Activated T-cell treated with anti-CD3 and anti-CD28 coated beads, Interleukin-2, amount 50 U/mL, for 4 hours (primary cell): ENCODE measurements around the gene TOPBP1. TPM values are rescaled to one million over a fixed set of nuclear protein-coding genes. Genes with fewer than 3 reads are reported as not detected.

Experiments used
- ATAC-seq, 2 donors: fragments of 200-7000 bp; cut with Tn5 transposase; one replicate each; pipeline ENCODE4 v1.10.0; 2021
- DNase-seq: peaks from one replicate; pipeline ENCODE4 v3.0.0-alpha.2; 2020
- H3K27me3 Mint-ChIP-seq: one replicate; pipeline ENCODE4 v1.8.0; 2021; ENCODE audit warnings: low read depth, mixed read lengths
- H3K36me3 Mint-ChIP-seq: one replicate; pipeline ENCODE4 v1.8.0; 2022; ENCODE audit warnings: mixed read lengths; ENCODE audit not compliant: insufficient read depth
- H3K4me1 Mint-ChIP-seq: one replicate; pipeline ENCODE4 v1.8.0; 2021; ENCODE audit warnings: low read depth, mixed read lengths
- H3K4me3 Mint-ChIP-seq: one replicate; pipeline ENCODE4 v1.8.0; 2021; ENCODE audit warnings: mild to moderate bottlenecking, moderate library complexity, mixed read lengths
- H3K9me3 Mint-ChIP-seq: one replicate; pipeline ENCODE4 v1.8.0; 2021; ENCODE audit warnings: mixed read lengths
- total RNA-seq, 3 donors: library from RNA; stranded (reverse); gene quantifications; one replicate each; pipeline ENCODE4 v1.2.1, GENCODE V29; 2021

The TOPBP1 gene
- total RNA-seq, 3 donors from 2014 or later, result 61.0 to 65.9 (median 61.5) TPM

DNA sequence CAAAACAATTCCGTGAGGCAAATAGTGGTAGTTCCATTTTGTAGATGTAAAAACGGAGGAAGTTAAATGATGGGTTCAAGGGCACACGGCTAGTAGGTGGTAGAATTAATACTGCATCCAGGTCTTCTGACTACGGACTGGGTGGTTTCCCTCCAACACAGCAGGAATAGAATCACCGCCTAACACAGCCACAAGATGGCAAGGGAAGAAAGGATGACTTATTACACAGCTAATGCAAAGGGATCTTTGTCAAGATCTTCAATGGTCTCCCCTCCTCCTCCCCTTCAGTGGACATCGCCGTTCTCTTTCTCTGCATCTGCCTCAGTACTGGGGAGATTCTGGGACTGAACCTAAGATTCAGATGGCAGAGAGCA is 524 bp upstream of the TOPBP1 start:
- Mint-ChIP-seq H3K9me3 (no peaks in the 10 kb centered on the region), H3K36me3 (peaks cover 23% of the 10 kb centered on the region), H3K4me3 (peak overlapping the region; percentile 95), H3K4me1 (peaks cover 37% of the 10 kb centered on the region), H3K27me3 (no peaks in the 10 kb centered on the region)
- peak; percentile 49 to 54 for ATAC-seq
- no peak for DNase-seq

- DNase-seq (no peak), ATAC-seq (no peak)
- Mint-ChIP-seq H3K9me3 (no peaks in the 10 kb centered on the region), H3K4me3 (peak overlapping the region; percentile 95), H3K4me1 (peaks cover 37% of the 10 kb centered on the region), H3K27me3 (no peaks in the 10 kb centered on the region), H3K36me3 (peaks cover 38% of the 10 kb centered on the region)
Measured at GRCh38 chr3:133659806-133660205, 1.9 kb downstream of the TOPBP1 start.

DNA sequence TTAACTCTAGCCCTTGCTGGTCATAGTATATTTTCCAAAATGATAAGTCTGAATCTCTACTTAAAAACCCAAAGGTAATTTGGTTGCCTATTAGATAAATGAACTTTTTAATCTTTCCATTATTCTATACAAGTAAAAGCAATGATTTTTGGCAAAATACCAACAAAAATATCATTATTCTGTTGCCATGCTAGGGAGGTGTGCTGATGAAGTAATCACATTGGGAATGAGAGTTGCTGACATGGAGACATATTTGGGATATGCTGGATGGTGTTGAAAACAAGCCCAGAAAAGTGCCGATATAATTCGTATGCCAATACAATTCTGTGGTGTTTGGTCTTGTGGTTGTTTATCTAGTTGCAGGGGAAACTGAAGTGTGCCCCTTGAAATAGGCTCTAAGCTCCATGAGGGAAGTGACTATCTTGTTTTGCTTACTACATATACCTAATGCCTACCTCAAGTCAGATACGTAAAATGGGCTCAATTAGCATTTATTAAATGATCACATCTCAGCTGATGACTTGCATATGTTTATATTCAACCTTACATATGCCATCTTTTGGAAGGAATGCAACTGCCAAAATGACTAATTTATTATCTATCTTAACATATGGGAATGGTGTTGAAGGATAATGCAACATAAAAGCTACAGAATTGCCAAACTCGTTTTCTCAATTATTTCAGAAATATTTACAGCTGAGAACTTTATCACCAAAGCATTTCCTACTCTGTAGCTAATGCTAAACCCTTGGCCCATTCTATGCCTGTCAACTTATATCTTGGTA is 5.8 kb downstream of the TOPBP1 start:
- ATAC-seq (no peak), DNase-seq (no peak)
- no peaks in the 10 kb centered on the region for H3K27me3 Mint-ChIP-seq
- no peak overlapping the region for H3K4me3 Mint-ChIP-seq
- H3K4me1 Mint-ChIP-seq, result peaks cover 16% of the 10 kb centered on the region
- H3K9me3 Mint-ChIP-seq, result no peaks in the 10 kb centered on the region
- H3K36me3 Mint-ChIP-seq, result peaks cover 57% of the 10 kb centered on the region

DNA sequence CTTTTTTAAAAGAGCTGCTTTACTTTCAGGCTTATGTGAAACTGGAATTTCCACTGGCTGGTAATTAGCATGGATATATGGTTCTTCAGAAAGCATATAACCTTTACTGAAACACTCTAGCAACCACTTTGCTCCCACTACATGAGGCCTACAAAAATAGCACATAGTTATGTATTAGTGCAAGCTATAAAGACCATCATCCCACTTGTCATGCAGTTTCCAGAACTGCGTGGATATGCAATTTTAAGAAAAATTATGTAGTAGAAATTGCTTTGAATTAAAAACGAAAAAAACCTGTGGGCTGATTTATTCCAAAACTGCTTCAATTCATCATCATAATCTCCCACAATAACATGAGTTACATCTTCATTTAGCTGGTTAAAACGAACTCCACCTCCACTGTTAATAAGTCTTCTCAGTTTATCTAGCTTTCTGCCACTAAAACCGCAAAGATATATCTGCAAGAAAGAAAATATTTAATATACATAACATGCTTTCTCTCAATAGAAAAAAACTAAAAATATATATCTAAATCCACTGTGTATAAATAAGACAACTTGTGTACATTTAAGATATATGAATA is 12.2 kb downstream of the TOPBP1 start:
- Mint-ChIP-seq H3K9me3 (no peaks in the 10 kb centered on the region), H3K36me3 (peaks cover 43% of the 10 kb centered on the region), H3K4me3 (no peak overlapping the region), H3K4me1 (peaks cover 2% of the 10 kb centered on the region), H3K27me3 (no peaks in the 10 kb centered on the region)
- ATAC-seq (peak; percentile 28 to 34), DNase-seq (no peak)

- Mint-ChIP-seq H3K36me3 (peaks cover 53% of the 10 kb centered on the region), H3K27me3 (no peaks in the 10 kb centered on the region), H3K4me1 (peaks cover 2% of the 10 kb centered on the region), H3K9me3 (no peaks in the 10 kb centered on the region), H3K4me3 (no peak overlapping the region)
- DNase-seq, result no peak
- no peak for ATAC-seq
Measured at GRCh38 chr3:133644768-133645167, 17.0 kb downstream of the TOPBP1 start.

DNA sequence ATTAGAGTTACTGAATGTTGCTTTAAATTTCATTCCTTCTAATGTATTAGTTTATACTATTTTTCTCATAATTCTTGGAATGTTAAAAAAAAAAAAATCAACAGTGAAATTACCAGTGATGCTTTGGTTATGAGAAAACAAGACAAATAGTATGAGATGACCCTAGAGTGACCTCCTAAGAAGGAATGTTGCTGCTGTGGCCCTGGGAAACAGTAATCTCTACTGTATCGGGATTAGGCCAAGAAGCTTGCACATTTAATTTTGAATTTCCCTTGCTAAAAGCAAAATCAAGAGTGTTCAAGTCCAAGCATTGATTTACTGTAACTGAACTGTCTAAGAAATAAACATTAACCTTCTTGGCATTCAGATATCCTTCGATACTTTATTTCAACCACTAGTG is 18.1 kb downstream of the TOPBP1 start:
- DNase-seq (no peak), ATAC-seq (no peak)
- Mint-ChIP-seq H3K4me3 (no peak overlapping the region), H3K36me3 (peaks cover 63% of the 10 kb centered on the region), H3K4me1 (no peaks in the 10 kb centered on the region), H3K27me3 (no peaks in the 10 kb centered on the region), H3K9me3 (peaks cover 4% of the 10 kb centered on the region)

GRCh38 chr3:133641254-133641653 is 20.5 kb downstream of the TOPBP1 start:
- no peaks in the 10 kb centered on the region for H3K27me3 Mint-ChIP-seq
- H3K9me3 Mint-ChIP-seq, result peaks cover 4% of the 10 kb centered on the region
- no peak for DNase-seq
- peaks cover 58% of the 10 kb centered on the region for H3K36me3 Mint-ChIP-seq
- no peak for ATAC-seq
- H3K4me1 Mint-ChIP-seq, result no peaks in the 10 kb centered on the region
- no peak overlapping the region for H3K4me3 Mint-ChIP-seq

GRCh38 chr3:133633439-133633838 is 28.3 kb downstream of the TOPBP1 start:
- H3K4me1 Mint-ChIP-seq, result peaks cover 5% of the 10 kb centered on the region
- DNase-seq (no peak), ATAC-seq (no peak)
- H3K9me3 Mint-ChIP-seq, result no peaks in the 10 kb centered on the region
- H3K36me3 Mint-ChIP-seq, result peaks cover 50% of the 10 kb centered on the region
- no peaks in the 10 kb centered on the region for H3K27me3 Mint-ChIP-seq
- no peak overlapping the region for H3K4me3 Mint-ChIP-seq

- Mint-ChIP-seq H3K36me3 (peaks cover 41% of the 10 kb centered on the region), H3K4me1 (peaks cover 7% of the 10 kb centered on the region), H3K9me3 (no peaks in the 10 kb centered on the region), H3K27me3 (no peaks in the 10 kb centered on the region), H3K4me3 (no peak overlapping the region)
- DNase-seq, result no peak
- no peak for ATAC-seq
Measured at GRCh38 chr3:133629146-133629545, 32.6 kb downstream of the TOPBP1 start.

- Mint-ChIP-seq H3K4me3 (no peak overlapping the region), H3K27me3 (no peaks in the 10 kb centered on the region), H3K4me1 (peaks cover 7% of the 10 kb centered on the region), H3K36me3 (peaks cover 35% of the 10 kb centered on the region), H3K9me3 (no peaks in the 10 kb centered on the region)
- DNase-seq, result no peak
- ATAC-seq, result no peak
Measured at GRCh38 chr3:133627789-133628188, 34.0 kb downstream of the TOPBP1 start.

DNA sequence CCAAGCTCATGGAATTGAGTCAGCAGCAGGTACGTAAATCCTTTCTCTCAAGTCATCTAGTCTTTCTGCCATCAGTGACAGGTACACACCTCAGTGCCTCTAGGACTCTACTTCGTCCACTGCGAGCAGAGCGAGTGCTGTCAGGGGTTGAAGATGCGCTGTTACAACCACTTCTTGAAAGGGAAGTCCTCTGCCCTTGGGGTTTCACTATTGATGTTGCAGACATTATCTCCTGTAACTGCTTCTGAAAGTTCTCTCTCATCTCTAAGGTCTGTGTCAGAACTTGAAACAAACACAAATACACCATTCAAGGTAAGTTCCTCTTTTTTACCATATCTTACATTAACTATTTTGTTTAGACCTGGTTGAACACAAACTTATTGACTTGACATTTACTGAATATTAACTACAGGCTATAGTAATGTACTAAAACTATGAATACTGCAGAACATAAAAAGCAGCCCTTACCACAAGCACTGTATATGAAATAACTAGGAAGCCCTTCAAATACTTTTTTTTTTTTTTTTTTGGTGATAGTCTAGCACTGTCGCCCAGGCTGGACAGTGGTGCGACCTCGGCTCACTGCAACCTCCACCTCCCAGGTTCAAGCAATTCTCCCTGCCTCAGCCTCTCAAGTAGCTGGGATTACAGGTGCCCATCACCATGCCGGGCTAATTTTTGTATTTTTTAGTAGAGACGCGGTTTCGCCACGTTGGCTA is 41.5 kb downstream of the TOPBP1 start:
- no peak overlapping the region for H3K4me3 Mint-ChIP-seq

GRCh38 chr3:133611534-133611933 is 50.2 kb downstream of the TOPBP1 start:
- H3K4me3 Mint-ChIP-seq, result no peak overlapping the region
- H3K36me3 Mint-ChIP-seq, result peaks cover 64% of the 10 kb centered on the region
- no peaks in the 10 kb centered on the region for H3K27me3 Mint-ChIP-seq
- H3K4me1 Mint-ChIP-seq, result no peaks in the 10 kb centered on the region
- no peak for DNase-seq
- H3K9me3 Mint-ChIP-seq, result no peaks in the 10 kb centered on the region
- no peak for ATAC-seq

More for the DNA sequence above, 41.5 kb downstream of the TOPBP1 start:
- peaks cover 41% of the 10 kb centered on the region for H3K36me3 Mint-ChIP-seq
- DNase-seq (no peak), ATAC-seq (no peak)
- H3K4me1 Mint-ChIP-seq, result no peaks in the 10 kb centered on the region
- H3K27me3 Mint-ChIP-seq, result no peaks in the 10 kb centered on the region
- no peaks in the 10 kb centered on the region for H3K9me3 Mint-ChIP-seq

DNA sequence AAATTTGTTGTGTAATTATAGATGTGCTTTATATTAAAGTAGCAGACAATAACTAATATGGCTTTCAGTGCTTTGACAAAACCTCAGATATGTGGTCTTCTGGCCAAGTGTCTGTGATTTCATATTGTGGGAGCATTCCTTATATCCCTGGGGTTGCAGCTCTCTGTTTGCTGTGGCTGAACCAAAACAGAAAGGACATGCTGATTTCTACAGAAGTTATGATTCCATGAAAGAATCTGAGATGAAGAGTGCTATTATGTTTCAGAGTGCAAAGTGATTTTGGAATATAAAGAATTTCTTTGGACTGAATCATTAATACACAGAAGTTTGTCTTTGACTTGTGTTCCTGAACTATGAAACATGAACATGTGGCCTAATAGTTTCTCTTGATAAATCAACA is 51.7 kb downstream of the TOPBP1 start:
- H3K4me3 Mint-ChIP-seq, result no peak overlapping the region
- no peak for ATAC-seq
- no peaks in the 10 kb centered on the region for H3K4me1 Mint-ChIP-seq
- no peaks in the 10 kb centered on the region for H3K9me3 Mint-ChIP-seq
- no peak for DNase-seq
- peaks cover 61% of the 10 kb centered on the region for H3K36me3 Mint-ChIP-seq
- no peaks in the 10 kb centered on the region for H3K27me3 Mint-ChIP-seq

GRCh38 chr3:133608388-133608787 is 53.4 kb downstream of the TOPBP1 start:
- Mint-ChIP-seq H3K4me1 (no peaks in the 10 kb centered on the region), H3K9me3 (no peaks in the 10 kb centered on the region), H3K27me3 (no peaks in the 10 kb centered on the region), H3K4me3 (no peak overlapping the region), H3K36me3 (peaks cover 61% of the 10 kb centered on the region)
- ATAC-seq (no peak), DNase-seq (no peak)

- peaks cover 58% of the 10 kb centered on the region for H3K36me3 Mint-ChIP-seq
- H3K4me1 Mint-ChIP-seq, result peaks cover 2% of the 10 kb centered on the region
- DNase-seq (no peak), ATAC-seq (no peak)
- H3K27me3 Mint-ChIP-seq, result no peaks in the 10 kb centered on the region
- no peak overlapping the region for H3K4me3 Mint-ChIP-seq
- no peaks in the 10 kb centered on the region for H3K9me3 Mint-ChIP-seq
Measured at GRCh38 chr3:133607816-133608215, 53.9 kb downstream of the TOPBP1 start.
